NCI-H2081 (cell line): ENCODE results near the gene NCDN.

Source experiments
- DNase-seq, 2 experiments: peaks; one replicate each; lab custom pipeline; 2025; lab: John Stamatoyannopoulos, UW

The NCDN gene

GRCh38 chr1:35590476-35591040, 33.0 kb downstream of the NCDN start:
- DNase-seq: no peak

- DNase-seq: no peak
Observed at GRCh38 chr1:35591211-35591610, 33.6 kb downstream of the NCDN start.

- no peak for DNase-seq
Observed at GRCh38 chr1:35592991-35593769, 35.6 kb downstream of the NCDN start.

- no peak for DNase-seq
Observed at GRCh38 chr1:35594005-35594760, 36.6 kb downstream of the NCDN start.

GRCh38 chr1:35595684-35596083, 38.1 kb downstream of the NCDN start:
- no peak for DNase-seq

- DNase-seq: no peak
Observed at GRCh38 chr1:35597870-35598269, 40.3 kb downstream of the NCDN start.

GRCh38 chr1:35598895-35599294, 41.3 kb downstream of the NCDN start:
- no peak for DNase-seq

GRCh38 chr1:35599411-35599810, 41.8 kb downstream of the NCDN start:
- DNase-seq: no peak

- no peak for DNase-seq
Observed at GRCh38 chr1:35600593-35600992, 43.0 kb downstream of the NCDN start.

- no peak for DNase-seq
Observed at GRCh38 chr1:35603468-35603867, 45.9 kb downstream of the NCDN start.

- no peak for DNase-seq
Observed at GRCh38 chr1:35603941-35604340, 46.3 kb downstream of the NCDN start.

GRCh38 chr1:35605071-35605866, 47.7 kb downstream of the NCDN start:
- DNase-seq: no peak

- DNase-seq: no peak
Observed at GRCh38 chr1:35605867-35606182, 48.2 kb downstream of the NCDN start.

GRCh38 chr1:35611655-35612054, 54.1 kb downstream of the NCDN start:
- DNase-seq: no peak

GRCh38 chr1:35615440-35615839, 57.8 kb downstream of the NCDN start:
- DNase-seq: peak; percentile 24 to 44
